H9 (cell line): ENCODE data around the gene ANXA7. TPM values are rescaled to one million over a fixed set of nuclear protein-coding genes. Genes with fewer than 3 reads are reported as not detected.

Source experiments
- DNase-seq: peaks from one replicate; pipeline ENCODE4 v3.0.0-alpha.2; 2017
- H2AFZ ChIP-seq: one replicate; pipeline ENCODE4 v1.6.1; 2013; ENCODE audit warnings: mild to moderate bottlenecking, low read length, control low read depth, moderate library complexity
- H2AK5ac ChIP-seq: 2 replicates; pipeline ENCODE4 v1.6.1; 2013; ENCODE audit warnings: low read length, control low read depth, mixed read lengths; ENCODE audit not compliant: insufficient read length
- H2BK120ac ChIP-seq: one replicate; pipeline ENCODE4 v1.6.1; 2013; ENCODE audit warnings: low read depth, mild to moderate bottlenecking, low read length, control low read depth, inconsistent platforms; ENCODE audit not compliant: poor library complexity, severe bottlenecking
- H2BK12ac ChIP-seq: 2 replicates; pipeline ENCODE4 v1.6.1; 2013; ENCODE audit warnings: low read length, control low read depth, mixed read lengths, low read depth; ENCODE audit not compliant: insufficient read length
- H2BK15ac ChIP-seq: 2 replicates; pipeline ENCODE4 v1.6.1; 2013; ENCODE audit warnings: low read depth, low read length, control low read depth
- H2BK20ac ChIP-seq: one replicate; pipeline ENCODE4 v1.6.1; 2013; ENCODE audit warnings: low read depth, mild to moderate bottlenecking, low read length, control low read depth, inconsistent platforms; ENCODE audit not compliant: poor library complexity, severe bottlenecking
- H2BK5ac ChIP-seq: 2 replicates; pipeline ENCODE4 v1.6.1; 2013; ENCODE audit warnings: low read length, control low read depth, mixed read lengths; ENCODE audit not compliant: insufficient read length
- H3K14ac ChIP-seq: 2 replicates; pipeline ENCODE4 v1.6.1; 2013; ENCODE audit warnings: low read length, control low read depth; ENCODE audit not compliant: insufficient read depth
- H3K18ac ChIP-seq: 2 replicates; pipeline ENCODE4 v1.6.1; 2013; ENCODE audit warnings: low read depth, mild to moderate bottlenecking, mixed read lengths, low read length, control low read depth; ENCODE audit not compliant: insufficient read length
- H3K23ac ChIP-seq: 2 replicates; pipeline ENCODE4 v1.6.1; 2013; ENCODE audit warnings: low read length, control low read depth, mixed read lengths, low read depth; ENCODE audit not compliant: insufficient read length
- H3K23me2 ChIP-seq: 2 replicates; pipeline ENCODE4 v1.6.1; 2013; ENCODE audit warnings: low read depth, mild to moderate bottlenecking, mixed read lengths, low read length, control low read depth; ENCODE audit not compliant: insufficient read length, poor library complexity, severe bottlenecking
- H3K27ac ChIP-seq: 2 replicates; pipeline ENCODE4 v1.5.1; 2013; ENCODE audit warnings: low read length, control low read depth, mixed read lengths, low read depth; ENCODE audit not compliant: insufficient read length
- H3K27me3 ChIP-seq: 2 replicates; pipeline ENCODE4 v1.6.1; 2013; ENCODE audit warnings: low read length, control low read depth, inconsistent platforms; ENCODE audit not compliant: insufficient read depth
- H3K4ac ChIP-seq: 2 replicates; pipeline ENCODE4 v1.6.1; 2013; ENCODE audit warnings: low read depth, mild to moderate bottlenecking, control low read depth, inconsistent platforms, low read length, moderate library complexity
- H3K4me1 ChIP-seq: 2 replicates; pipeline ENCODE4 v1.6.1; 2013; ENCODE audit warnings: low read length, control low read depth, inconsistent platforms; ENCODE audit not compliant: insufficient read depth
- H3K4me2 ChIP-seq: 2 replicates; pipeline ENCODE4 v1.6.1; 2013; ENCODE audit warnings: low read length, control low read depth, mixed read lengths; ENCODE audit not compliant: insufficient read length, insufficient read depth
- H3K56ac ChIP-seq: 2 replicates; pipeline ENCODE4 v1.6.1; 2013; ENCODE audit warnings: low read depth, mild to moderate bottlenecking, mixed read lengths, low read length, control low read depth; ENCODE audit not compliant: insufficient read length
- H3K79me1 ChIP-seq: 2 replicates; pipeline ENCODE4 v1.6.1; 2013; ENCODE audit warnings: low read depth, mild to moderate bottlenecking, moderate library complexity, low read length, control low read depth, inconsistent platforms; ENCODE audit not compliant: insufficient read depth, poor library complexity, severe bottlenecking
- H3K79me2 ChIP-seq: 2 replicates; pipeline ENCODE4 v1.6.1; 2013; ENCODE audit warnings: low read length, control low read depth, inconsistent platforms; ENCODE audit not compliant: insufficient read depth
- H3K9ac ChIP-seq: 2 replicates; pipeline ENCODE4 v1.6.1; 2013; ENCODE audit warnings: low read length, control low read depth, mixed read lengths; ENCODE audit not compliant: insufficient read length; ENCODE audit errors: extremely low read depth
- H3K9me3 ChIP-seq: one replicate; pipeline ENCODE4 v1.6.1; 2013; ENCODE audit warnings: low read depth, low read length, inconsistent platforms; ENCODE audit not compliant: control insufficient read depth
- H3T11ph ChIP-seq: one replicate; pipeline ENCODE4 v1.6.1; 2013; ENCODE audit warnings: mild to moderate bottlenecking, low read length, control low read depth, inconsistent platforms
- H4K20me1 ChIP-seq: one replicate; pipeline ENCODE4 v1.6.1; 2013; ENCODE audit not compliant: control insufficient read depth, insufficient read length, insufficient read depth
- H4K5ac ChIP-seq: 2 replicates; pipeline ENCODE4 v1.6.1; 2013; ENCODE audit warnings: low read depth, mild to moderate bottlenecking, mixed read lengths, low read length, control low read depth; ENCODE audit not compliant: insufficient read length
- H4K8ac ChIP-seq: replicated peaks from 2 replicates; pipeline ENCODE4 v1.6.1; 2013; ENCODE audit warnings: low read length, control low read depth, mixed read lengths, low read depth; ENCODE audit not compliant: insufficient read length
- H4K91ac ChIP-seq: 2 replicates; pipeline ENCODE4 v1.6.1; 2013; ENCODE audit warnings: low read depth, mild to moderate bottlenecking, moderate library complexity, mixed read lengths, low read length, control low read depth; ENCODE audit not compliant: insufficient read length
- H3K27ac Mint-ChIP-seq, 3 experiments: 2 replicates in 2 of 3; 3 replicates in 1 of 3; pipeline ENCODE4 v1.8.0; 2020 to 2021; ENCODE audit warnings: mixed read lengths in 3 of 3, mild to moderate bottlenecking in 1 of 3, moderate library complexity in 1 of 3
- H3K27me3 Mint-ChIP-seq: 2 replicates; pipeline ENCODE4 v1.8.0; 2021; ENCODE audit warnings: low read depth, mild to moderate bottlenecking, moderate library complexity, mixed read lengths
- H3K36me3 Mint-ChIP-seq, 3 experiments: 2 replicates in 2 of 3; 3 replicates in 1 of 3; pipeline ENCODE4 v1.8.0; 2020 to 2021; ENCODE audit warnings: low read depth in 3 of 3, mixed read lengths in 3 of 3; ENCODE audit not compliant: insufficient read depth in 1 of 3
- H3K4me1 Mint-ChIP-seq, 2 experiments: 2 replicates each; pipeline ENCODE4 v1.8.0; 2020; ENCODE audit warnings: mixed read lengths in 2 of 2
- H3K4me3 Mint-ChIP-seq, 2 experiments: 2 replicates in 1 of 2; 3 replicates in 1 of 2; pipeline ENCODE4 v1.8.0; 2020 to 2021; ENCODE audit warnings: mild to moderate bottlenecking in 2 of 2, mixed read lengths in 2 of 2, moderate library complexity in 1 of 2
- H3K9me3 Mint-ChIP-seq, 2 experiments: 2 replicates in 1 of 2; 3 replicates in 1 of 2; pipeline ENCODE4 v1.8.0; 2020; ENCODE audit warnings: mild to moderate bottlenecking in 2 of 2, mixed read lengths in 2 of 2, moderate library complexity in 1 of 2
- CTCF ChIP-seq: fragments of 200-600 bp; sonication (generic); conservative IDR thresholded peaks from 3 replicates; pipeline ENCODE4 v1.8.0; 2021; ENCODE audit warnings: antibody characterized with exemption, mild to moderate bottlenecking
- WGBS: extraction: QIAGEN DNeasy Blood & Tissue Kit; methylation state at CpG from one replicate; pipeline ENCODE4 v1.1.7; 2013; ENCODE audit warnings: missing lambda C conversion rate, low lambda C conversion rate, mixed read lengths; ENCODE audit not compliant: insufficient read length; ENCODE audit errors: extremely low coverage; 5-methylcytosine and 5-hydroxymethylcytosine counted together
- total RNA-seq: library from RNA; stranded (reverse); gene quantifications from 2 replicates; pipeline ENCODE4 v1.2.1, GENCODE V29; 2021

The ANXA7 gene
- total RNA-seq, 1 experiment from 2014 or later = 84.6 TPM

- Histone ChIP-seq H2BK120ac (no peak overlapping the region), H3T11ph (no peak overlapping the region), H3K27me3 (no peaks in the 10 kb centered on the region), H2BK12ac (no peak overlapping the region), H3K18ac (no peak overlapping the region), H3K23ac (no peak overlapping the region), H2BK20ac (no peak overlapping the region), H2AFZ (no peak overlapping the region), H4K8ac (no peak overlapping the region), H3K27ac (no peak overlapping the region), H3K79me2 (no peaks in the 10 kb centered on the region), H2BK5ac (no peak overlapping the region), H4K91ac (no peak overlapping the region), H2BK15ac (no peak overlapping the region), H3K9me3 (no peaks in the 10 kb centered on the region), H3K4me2 (no peak overlapping the region), H3K23me2 (no peaks in the 10 kb centered on the region), H3K9ac (no peak overlapping the region), H3K56ac (no peak overlapping the region), H4K20me1 (no peaks in the 10 kb centered on the region), H3K79me1 (no peaks in the 10 kb centered on the region), H3K14ac (no peak overlapping the region), H3K4ac (no peak overlapping the region), H2AK5ac (no peak overlapping the region), H3K4me1 (no peaks in the 10 kb centered on the region), H4K5ac (no peak overlapping the region)
- Mint-ChIP-seq H3K9me3 (no peaks in the 10 kb centered on the region), H3K4me1 (no peaks in the 10 kb centered on the region), H3K36me3 (peaks cover 0 to 24% (median 11%) of the 10 kb centered on the region in 3 experiments; a peak in 6 of 7 replicates), H3K27me3 (no peaks in the 10 kb centered on the region), H3K4me3 (no peak overlapping the region), H3K27ac (no peak overlapping the region)
- no peak for DNase-seq
- no peak for TF ChIP-seq CTCF
- no CpG with 5 or more reads among the region's 1 CpG for WGBS
Observed at GRCh38 chr10:73449113-73449512, 35.3 kb upstream of the ANXA7 start.
